ENCODE data around the gene SLC16A12.

The SLC16A12 gene

GRCh38 chr10:89382757-89383156, 152.6 kb downstream of the SLC16A12 start:
- no peak overlapping the region for H3K27ac ChIP-seq (ENCODE audit: insufficient read depth in 1 of 2, low read depth in 1 of 2, low read length in 2 of 2, poor library complexity in 1 of 2, severe bottlenecking in 2 of 2)
- ChIA-PET CTCF (interaction anchor here (1.0 to 2.3 kb wide), 2 partner anchors 8 to 13 kb away, joined by 3 to 9 read pairs; no protein-coding TSS in a partner anchor), POLR2A (no interaction called here)
- no peaks in the 10 kb centered on the region for H3K9me3 ChIP-seq (ENCODE audit: control extremely low read depth in 1 of 5, control insufficient read depth in 4 of 5, insufficient read depth in 2 of 5, low read depth in 1 of 5, low read length in 4 of 5)
- WGBS (ENCODE audit: insufficient coverage) = no CpG with 5 or more reads among the region's 1 CpG
- no peaks in the 10 kb centered on the region for H3K27me3 ChIP-seq (replicated peaks in 2 of 5; ENCODE audit: control insufficient read depth in 4 of 5, insufficient read depth in 5 of 5, low read length in 4 of 5)
- no peaks in the 10 kb centered on the region for H3K36me3 ChIP-seq (ENCODE audit: control insufficient read depth in 4 of 4, insufficient read depth in 4 of 4, low read length in 3 of 4)
- DNase-seq = peak in 2 of 3 donors; percentile 21 to 36
- H3K4me3 ChIP-seq (ENCODE audit: control insufficient read depth in 1 of 7, extremely low read depth in 1 of 7, insufficient read depth in 4 of 7, low read depth in 2 of 7, low read length in 6 of 7) = no peak overlapping the region
- H3K4me1 ChIP-seq (ENCODE audit: control extremely low read depth in 1 of 4, control insufficient read depth in 4 of 4, insufficient read depth in 4 of 4, low read length in 3 of 4) = peaks cover 14 to 34% (median 27%) of the 10 kb centered on the region in 4 experiments
